Stomach smooth muscle (tissue), 2 donors: ENCODE measurements around the gene TEAD1.

Experiments
- H3K27ac ChIP-seq: one replicate; pipeline ENCODE4 v1.7.0; 2013; ENCODE audit warnings: mild to moderate bottlenecking, low read length, inconsistent platforms
- H3K27me3 ChIP-seq, 2 donors: one replicate each; pipeline ENCODE4 v1.7.0; 2013; ENCODE audit warnings: low read length in 2 of 2; ENCODE audit not compliant: insufficient read depth in 2 of 2, control insufficient read depth in 1 of 2
- H3K36me3 ChIP-seq, 2 donors: one replicate each; pipeline ENCODE4 v1.7.0; 2013; ENCODE audit warnings: low read length in 2 of 2; ENCODE audit not compliant: control insufficient read depth in 2 of 2, insufficient read depth in 2 of 2
- H3K4me1 ChIP-seq: one replicate; pipeline ENCODE4 v1.7.0; 2013; ENCODE audit warnings: low read length; ENCODE audit not compliant: control insufficient read depth, insufficient read depth
- H3K4me3 ChIP-seq, 2 donors: one replicate each; pipeline ENCODE4 v1.7.0; 2013; ENCODE audit warnings: low read length in 2 of 2
- H3K9ac ChIP-seq, 2 donors: one replicate each; pipeline ENCODE4 v1.7.0; 2013; ENCODE audit warnings: low read length in 2 of 2, mild to moderate bottlenecking in 1 of 2
- H3K9me3 ChIP-seq, 2 donors: one replicate each; pipeline ENCODE4 v1.7.0; 2013; ENCODE audit warnings: low read length in 2 of 2; ENCODE audit not compliant: control insufficient read depth in 2 of 2
- donor health status: healthy.
- donor health status: Pancreatic carcinoma.

TEAD1 gene

DNA sequence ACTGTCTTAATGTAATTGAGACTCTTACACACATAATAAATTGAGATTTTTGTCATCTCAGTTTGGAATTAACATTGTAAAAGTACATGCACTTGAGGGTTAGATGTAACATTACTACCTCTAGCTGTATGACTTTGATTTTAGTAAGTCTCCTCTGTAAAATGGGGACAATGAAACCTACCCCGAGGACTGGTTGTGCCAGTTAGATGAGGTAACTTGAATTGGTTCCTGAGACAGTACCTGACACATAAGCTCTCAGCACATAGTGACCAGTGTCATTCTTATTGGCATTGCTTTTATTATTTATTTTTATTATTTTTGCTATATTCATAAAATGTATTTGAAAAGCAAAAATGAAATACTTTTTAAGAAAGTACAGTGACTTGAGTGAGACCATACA, 114.8 kb downstream of the TEAD1 start:
- no peak overlapping the region for H3K4me3 ChIP-seq
- H3K27ac ChIP-seq, result no peak overlapping the region
- H3K9me3 ChIP-seq, result no peaks in the 10 kb centered on the region
- H3K36me3 ChIP-seq, result peaks cover 0 to 2% of the 10 kb centered on the region in 2 donors
- no peaks in the 10 kb centered on the region for H3K27me3 ChIP-seq
- peaks cover 22% of the 10 kb centered on the region for H3K4me1 ChIP-seq
- H3K9ac ChIP-seq, result no peak overlapping the region

- H3K27me3 ChIP-seq, result no peaks in the 10 kb centered on the region
- peak overlapping the region; percentile 64 for H3K27ac ChIP-seq
- peaks cover 0 to 2% of the 10 kb centered on the region in 2 donors for H3K36me3 ChIP-seq
- no peaks in the 10 kb centered on the region for H3K9me3 ChIP-seq
- peaks cover 22% of the 10 kb centered on the region for H3K4me1 ChIP-seq
- H3K4me3 ChIP-seq, result peak overlapping the region in 1 of 2 donors; percentile 29
- H3K9ac ChIP-seq, result no peak overlapping the region
These were observed 115.5 kb downstream of the TEAD1 start for GRCh38 chr11:12789596-12790215.

DNA sequence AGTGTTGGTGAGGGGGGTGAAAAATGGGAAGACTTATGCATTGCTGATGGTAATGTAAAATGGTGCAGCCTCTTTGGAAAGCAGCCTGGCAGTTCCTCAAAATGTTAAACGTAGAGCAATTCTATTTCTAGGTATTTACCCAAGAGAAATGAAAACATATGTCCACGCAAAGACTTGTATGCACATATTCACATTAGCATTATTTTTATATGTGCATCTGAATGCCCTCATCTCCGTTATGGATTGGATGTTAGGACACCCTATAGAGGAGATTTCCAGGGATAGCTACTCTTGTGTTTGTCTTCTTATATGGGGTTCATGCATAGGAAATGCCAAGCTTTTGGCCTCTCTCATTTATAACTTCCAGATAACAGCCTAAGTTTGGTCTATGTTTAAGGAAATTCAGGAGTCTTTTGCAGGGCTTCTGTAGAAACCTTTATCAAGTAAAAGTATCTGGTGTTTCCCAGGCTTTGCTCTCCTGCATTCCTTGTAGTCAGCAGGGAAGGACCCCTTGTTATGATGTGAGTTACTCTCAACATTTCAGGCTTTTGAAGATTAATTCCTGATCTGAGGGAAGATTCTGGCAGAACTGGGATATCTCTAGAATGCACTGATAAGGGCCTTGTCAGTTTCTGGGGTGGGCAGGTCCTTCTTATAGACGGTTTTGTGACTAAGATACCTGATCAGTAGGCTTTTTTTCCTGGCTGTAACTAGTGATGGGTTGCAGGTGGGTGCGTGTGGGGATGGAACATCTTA, 116.8 kb downstream of the TEAD1 start:
- Histone ChIP-seq H3K4me3 (no peak overlapping the region), H3K27ac (no peak overlapping the region)

GRCh38 chr11:12792018-12792417, 117.8 kb downstream of the TEAD1 start:
- Histone ChIP-seq H3K4me3 (no peak overlapping the region), H3K9me3 (no peaks in the 10 kb centered on the region), H3K9ac (no peak overlapping the region), H3K4me1 (peaks cover 16% of the 10 kb centered on the region), H3K27me3 (no peaks in the 10 kb centered on the region), H3K27ac (no peak overlapping the region), H3K36me3 (no peaks in the 10 kb centered on the region)

More for the DNA sequence above, 116.8 kb downstream of the TEAD1 start:
- Histone ChIP-seq H3K27me3 (no peaks in the 10 kb centered on the region), H3K9ac (no peak overlapping the region), H3K9me3 (no peaks in the 10 kb centered on the region), H3K36me3 (no peaks in the 10 kb centered on the region), H3K4me1 (peaks cover 16% of the 10 kb centered on the region)

DNA sequence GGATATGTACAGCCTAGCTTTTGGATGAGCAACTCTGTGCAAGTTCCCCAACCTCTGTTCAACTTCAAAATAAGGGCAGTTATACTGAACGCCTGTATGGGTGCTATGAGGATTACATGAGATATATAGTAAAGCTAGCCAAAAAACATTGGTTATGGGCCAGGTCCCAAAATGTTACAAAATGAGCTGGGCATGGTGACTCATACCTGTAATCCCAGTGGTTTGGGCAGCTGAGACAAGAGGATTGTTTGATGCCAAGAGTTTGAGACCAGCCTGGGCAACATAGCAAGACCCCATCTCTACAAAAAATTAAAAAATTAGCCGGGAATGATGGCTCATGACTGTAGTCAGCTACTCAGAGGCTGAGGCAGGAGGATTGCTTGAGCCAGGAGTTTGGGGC, 118.4 kb downstream of the TEAD1 start:
- no peak overlapping the region for H3K27ac ChIP-seq
- H3K9me3 ChIP-seq, result no peaks in the 10 kb centered on the region
- no peak overlapping the region for H3K9ac ChIP-seq
- H3K4me1 ChIP-seq, result peaks cover 16% of the 10 kb centered on the region
- no peaks in the 10 kb centered on the region for H3K36me3 ChIP-seq
- no peak overlapping the region for H3K4me3 ChIP-seq
- H3K27me3 ChIP-seq, result no peaks in the 10 kb centered on the region

- H3K4me3 ChIP-seq, result no peak overlapping the region
- no peaks in the 10 kb centered on the region for H3K9me3 ChIP-seq
- H3K9ac ChIP-seq, result no peak overlapping the region
- H3K27me3 ChIP-seq, result no peaks in the 10 kb centered on the region
- no peaks in the 10 kb centered on the region for H3K36me3 ChIP-seq
- no peak overlapping the region for H3K27ac ChIP-seq
- peaks cover 16% of the 10 kb centered on the region for H3K4me1 ChIP-seq
These were observed 118.8 kb downstream of the TEAD1 start for GRCh38 chr11:12793065-12793464.

DNA sequence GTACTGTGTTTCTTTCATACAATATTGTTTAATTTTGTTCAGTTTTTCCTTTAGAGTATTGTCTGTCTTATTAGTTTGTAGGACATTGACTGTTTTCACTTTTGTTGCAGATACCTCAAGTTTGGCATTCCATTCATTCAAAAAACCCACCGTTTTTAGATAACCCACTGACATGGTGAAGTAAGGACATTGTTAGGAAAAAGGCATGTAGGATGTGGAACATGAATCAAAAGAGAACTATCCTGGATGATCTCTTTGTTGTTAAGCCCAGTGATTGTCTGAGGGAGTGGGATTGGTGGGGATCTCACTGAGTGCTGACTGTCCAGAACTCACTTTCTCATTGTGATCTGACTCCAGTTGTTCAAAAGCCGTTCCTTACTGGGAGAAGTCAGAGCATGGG, 119.3 kb downstream of the TEAD1 start:
- Histone ChIP-seq H3K27me3 (no peaks in the 10 kb centered on the region), H3K9ac (no peak overlapping the region), H3K4me1 (peaks cover 16% of the 10 kb centered on the region), H3K36me3 (no peaks in the 10 kb centered on the region), H3K9me3 (no peaks in the 10 kb centered on the region), H3K27ac (no peak overlapping the region), H3K4me3 (no peak overlapping the region)

DNA sequence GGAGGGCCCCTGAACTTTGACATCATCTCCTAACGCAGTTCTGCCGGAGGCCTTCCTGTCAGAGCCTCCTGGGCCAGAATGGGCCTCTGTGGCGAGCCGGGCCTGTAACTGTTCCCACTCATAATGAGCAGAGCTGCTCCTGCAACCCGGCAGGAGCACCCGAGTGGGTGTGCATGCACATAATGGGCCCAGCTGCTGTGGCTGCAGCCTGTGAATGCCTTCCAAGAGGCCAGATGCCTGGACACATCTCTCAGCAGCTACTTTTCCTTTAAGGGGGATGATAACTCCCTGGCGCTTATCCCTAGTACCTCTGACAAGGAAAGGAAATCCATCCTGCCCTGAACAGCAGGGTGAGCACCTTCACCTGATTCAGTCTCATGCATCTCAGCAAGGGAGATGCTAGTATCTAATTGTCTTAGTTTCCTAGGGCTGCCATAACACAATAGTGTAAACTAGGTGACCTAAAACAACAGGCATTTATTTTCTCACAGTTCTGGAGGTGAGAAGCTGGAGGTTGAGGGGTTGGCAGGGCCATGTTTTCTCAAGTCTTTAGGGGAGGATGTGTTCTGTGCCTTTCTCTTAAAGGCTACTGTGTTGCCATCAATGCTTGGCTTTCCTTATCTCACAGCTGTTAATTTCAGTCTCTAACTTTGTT, 120.5 kb downstream of the TEAD1 start:
- H3K4me1 ChIP-seq, result peaks cover 17% of the 10 kb centered on the region
- H3K9ac ChIP-seq, result no peak overlapping the region
- H3K27ac ChIP-seq, result no peak overlapping the region
- no peaks in the 10 kb centered on the region for H3K9me3 ChIP-seq
- no peaks in the 10 kb centered on the region for H3K36me3 ChIP-seq
- H3K27me3 ChIP-seq, result no peaks in the 10 kb centered on the region
- H3K4me3 ChIP-seq, result no peak overlapping the region

DNA sequence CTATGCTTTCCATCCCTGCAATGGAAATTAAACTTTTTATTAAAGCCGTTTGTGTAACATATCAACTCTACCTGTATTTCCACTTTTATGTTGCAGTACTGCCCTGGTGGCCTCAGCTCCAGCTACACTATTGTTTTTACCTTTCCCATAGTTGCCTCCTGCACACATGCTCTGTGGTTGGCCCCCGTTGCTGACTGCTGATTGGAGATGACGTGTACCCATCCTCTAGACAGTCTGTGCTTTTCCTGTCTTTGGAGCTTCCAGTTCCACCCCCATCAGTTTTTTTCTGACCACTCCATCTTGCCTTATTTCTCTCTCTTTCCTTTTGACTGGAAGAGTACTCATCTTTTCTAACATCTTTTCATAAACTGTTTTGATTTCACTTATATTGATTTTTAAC, 123.8 kb downstream of the TEAD1 start:
- Histone ChIP-seq H3K4me3 (no peak overlapping the region), H3K27ac (peak overlapping the region; percentile 75)

DNA sequence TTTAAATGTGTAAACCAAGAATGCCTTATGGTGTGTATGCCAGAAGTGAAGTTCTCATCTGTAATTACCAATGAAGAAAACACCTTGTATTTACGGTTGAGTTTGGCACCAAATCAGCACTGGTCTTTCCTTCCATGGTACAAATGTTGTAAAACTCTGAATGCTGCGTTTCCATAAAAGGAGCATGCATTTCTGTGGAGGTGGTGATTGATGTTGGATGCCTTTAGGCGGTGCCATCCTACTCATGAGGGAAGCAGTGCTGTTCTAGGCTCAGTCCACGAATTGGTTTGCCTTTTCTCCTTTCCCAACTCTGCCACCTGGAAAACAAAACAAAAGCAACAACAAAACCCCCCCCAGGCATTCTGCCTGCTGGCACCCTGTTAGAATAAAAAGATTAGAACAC, 124.4 kb downstream of the TEAD1 start:
- H3K4me3 ChIP-seq, result no peak overlapping the region
- H3K27me3 ChIP-seq, result no peaks in the 10 kb centered on the region
- H3K4me1 ChIP-seq, result peaks cover 43% of the 10 kb centered on the region
- peak overlapping the region; percentile 75 for H3K27ac ChIP-seq
- no peak overlapping the region for H3K9ac ChIP-seq
- H3K9me3 ChIP-seq, result no peaks in the 10 kb centered on the region
- no peaks in the 10 kb centered on the region for H3K36me3 ChIP-seq

More for the DNA sequence above, 123.8 kb downstream of the TEAD1 start:
- Histone ChIP-seq H3K27me3 (no peaks in the 10 kb centered on the region), H3K9ac (no peak overlapping the region), H3K4me1 (peaks cover 37% of the 10 kb centered on the region), H3K36me3 (no peaks in the 10 kb centered on the region), H3K9me3 (no peaks in the 10 kb centered on the region)
